ENCODE measurements around the gene ACOT11.

- TF ChIP-seq POLR2AphosphoS5 (IDR thresholded peaks at IDR 0.05; ENCODE audit: low read depth) (no peak), CTCF (IDR thresholded peaks at IDR 0.05; ENCODE audit: insufficient read depth, low read length) (no peak), GABPA (IDR thresholded peaks at IDR 0.05; ENCODE audit: low read depth) (no peak)
Observed at GRCh38 chr1:54585181-54586066, 37.4 kb downstream of the ACOT11 start.

Data from HL-60 (cell line).